ENCODE results near the gene MLH3. TPM values are rescaled to one million over a fixed set of nuclear protein-coding genes. Genes with fewer than 3 reads are reported as not detected.
"Not testable (repeated sequence)": the region's sequence is repeated elsewhere in the genome, so short reads cannot be mapped to it uniquely, and the experiment has no call there.

Gene MLH3
- total and polyA plus RNA-seq, 2 donors (not counting 3 experiments of a cell fraction or from before 2014, with no cell fraction given): 4.8 to 16.5 TPM

DNA sequence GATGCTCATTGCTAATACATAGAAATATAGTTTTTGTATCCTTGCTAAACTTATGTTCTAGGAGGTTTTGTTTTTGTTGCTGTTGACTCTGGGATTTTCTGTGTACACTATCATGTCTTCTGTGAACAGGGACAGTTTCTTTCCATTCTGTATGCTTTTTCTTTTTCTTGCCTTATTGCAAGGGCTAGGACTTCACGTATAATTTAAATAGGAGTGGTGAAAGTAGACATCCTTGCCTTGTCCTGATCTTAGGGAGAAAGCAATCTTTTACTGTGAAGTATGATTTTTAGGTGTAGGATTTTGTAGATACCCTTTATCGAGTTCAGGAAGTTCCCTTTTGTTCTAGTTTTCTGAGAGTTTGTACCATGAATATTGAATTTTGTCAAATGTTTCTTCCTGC is 50.0 kb downstream of the MLH3 start:
- no TSS peak for BruUV-seq (replicated peaks)
- CTCF ChIA-PET: no interaction called here
- DNase-seq (ENCODE audit: low read depth, low spot score) (no peak), FAIRE-seq (no peak)
- no peak overlapping the region for H2AFZ ChIP-seq (ENCODE audit: low read depth, low read length)
- POLR2A ChIA-PET: no interaction called here
- H3K9me3 ChIP-seq (replicated peaks; ENCODE audit: control insufficient read depth, insufficient read depth, low read length): no peaks in the 10 kb centered on the region
- intact Hi-C loops (cut with micrococcal nuclease): loop anchor here (1.0 to 5.0 kb wide), 2 partner anchors 9 to 66 kb away; partner anchors contain the start of gene ZC2HC1C
- dilution Hi-C loops (cut with MboI; ENCODE audit: extremely low pct_ligation_motif_present, low sequenced_read_pairs): no loop called here
- H3K36me3 ChIP-seq (ENCODE audit: control insufficient read depth in 2 of 2, extremely low read depth in 1 of 2, insufficient read depth in 2 of 2, low read length in 2 of 2): peaks cover 3 to 6% of the 10 kb centered on the region in 2 experiments
- H3K4me3 ChIP-seq (replicated peaks in 1 of 3; ENCODE audit: insufficient read depth in 1 of 3, low read depth in 1 of 3, low read length in 3 of 3): no peak overlapping the region
- TF ChIP-seq MYC (IDR thresholded peaks at IDR 0.05; ENCODE audit: low read depth, low read length): no peak
- no peak for TF ChIP-seq GATA2 (IDR thresholded peaks at IDR 0.05; ENCODE audit: insufficient read depth, insufficient read length, low read depth, low read length)
- TF ChIP-seq FOS (IDR thresholded peaks at IDR 0.05; ENCODE audit: borderline replicate concordance, insufficient read depth, low read length): no peak
- TF ChIP-seq POLR2AphosphoS5 (IDR thresholded peaks at IDR 0.05; ENCODE audit: insufficient read depth, low read depth, low read length): no peak
- TF ChIP-seq, protein P1, sequence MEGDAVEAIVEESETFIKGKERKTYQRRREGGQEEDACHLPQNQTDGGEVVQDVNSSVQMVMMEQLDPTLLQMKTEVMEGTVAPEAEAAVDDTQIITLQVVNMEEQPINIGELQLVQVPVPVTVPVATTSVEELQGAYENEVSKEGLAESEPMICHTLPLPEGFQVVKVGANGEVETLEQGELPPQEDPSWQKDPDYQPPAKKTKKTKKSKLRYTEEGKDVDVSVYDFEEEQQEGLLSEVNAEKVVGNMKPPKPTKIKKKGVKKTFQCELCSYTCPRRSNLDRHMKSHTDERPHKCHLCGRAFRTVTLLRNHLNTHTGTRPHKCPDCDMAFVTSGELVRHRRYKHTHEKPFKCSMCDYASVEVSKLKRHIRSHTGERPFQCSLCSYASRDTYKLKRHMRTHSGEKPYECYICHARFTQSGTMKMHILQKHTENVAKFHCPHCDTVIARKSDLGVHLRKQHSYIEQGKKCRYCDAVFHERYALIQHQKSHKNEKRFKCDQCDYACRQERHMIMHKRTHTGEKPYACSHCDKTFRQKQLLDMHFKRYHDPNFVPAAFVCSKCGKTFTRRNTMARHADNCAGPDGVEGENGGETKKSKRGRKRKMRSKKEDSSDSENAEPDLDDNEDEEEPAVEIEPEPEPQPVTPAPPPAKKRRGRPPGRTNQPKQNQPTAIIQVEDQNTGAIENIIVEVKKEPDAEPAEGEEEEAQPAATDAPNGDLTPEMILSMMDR (IDR thresholded peaks at IDR 0.05; ENCODE audit: extremely low read depth in 1 of 2, insufficient read depth in 1 of 2, low read depth in 1 of 2, low read length in 2 of 2): no peak
- TF ChIP-seq JUN (IDR thresholded peaks at IDR 0.05; ENCODE audit: borderline replicate concordance, insufficient read depth, insufficient read length, low read depth): no peak
- TF ChIP-seq, protein P2, sequence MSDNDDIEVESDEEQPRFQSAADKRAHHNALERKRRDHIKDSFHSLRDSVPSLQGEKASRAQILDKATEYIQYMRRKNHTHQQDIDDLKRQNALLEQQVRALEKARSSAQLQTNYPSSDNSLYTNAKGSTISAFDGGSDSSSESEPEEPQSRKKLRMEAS (IDR thresholded peaks at IDR 0.05; ENCODE audit: insufficient read depth, insufficient read length): no peak
- TF ChIP-seq EZH2 (IDR thresholded peaks at IDR 0.05; ENCODE audit: borderline replicate concordance, low read depth, low read length, severe bottlenecking): no peak
- TF ChIP-seq POLR2A (IDR thresholded peaks at IDR 0.05; ENCODE audit: low read depth, low read length): no peak
- H3K4me1 ChIP-seq (ENCODE audit: control insufficient read depth, extremely low read depth, insufficient read depth, low read length): peaks cover 26% of the 10 kb centered on the region
- H3K9ac ChIP-seq (replicated peaks; ENCODE audit: extremely low read depth, insufficient read depth, low read length): no peak overlapping the region
- H4K20me1 ChIP-seq (replicated peaks; ENCODE audit: control insufficient read depth, extremely low read depth, insufficient read depth, low read length): no peaks in the 10 kb centered on the region
- H3K9me1 ChIP-seq (replicated peaks; ENCODE audit: control insufficient read depth, extremely low read depth, insufficient read depth, low read length): no peaks in the 10 kb centered on the region
- H3K79me2 ChIP-seq (ENCODE audit: control insufficient read depth, insufficient read depth, low read length): peaks cover 31% of the 10 kb centered on the region
- H3K27ac ChIP-seq (ENCODE audit: insufficient read depth, low read depth, low read length): no peak overlapping the region
- no peak overlapping the region for H3K4me2 ChIP-seq (ENCODE audit: insufficient read depth, low read length)
- no peaks in the 10 kb centered on the region for H3K27me3 ChIP-seq (ENCODE audit: control insufficient read depth in 2 of 2, insufficient read depth in 2 of 2, low read length in 2 of 2)

- H3K27ac ChIP-seq (ENCODE audit: insufficient read depth, low read depth, low read length); H3K79me2 ChIP-seq (ENCODE audit: control insufficient read depth, insufficient read depth, low read length); H3K4me1 ChIP-seq (ENCODE audit: control insufficient read depth, extremely low read depth, insufficient read depth, low read length); POLR2A ChIA-PET; H3K9me3 ChIP-seq (replicated peaks; ENCODE audit: control insufficient read depth, insufficient read depth, low read length); H4K20me1 ChIP-seq (replicated peaks; ENCODE audit: control insufficient read depth, extremely low read depth, insufficient read depth, low read length); H2AFZ ChIP-seq (ENCODE audit: low read depth, low read length); H3K4me3 ChIP-seq (replicated peaks in 1 of 3; ENCODE audit: insufficient read depth in 1 of 3, low read depth in 1 of 3, low read length in 3 of 3); CTCF ChIA-PET; H3K36me3 ChIP-seq (ENCODE audit: control insufficient read depth in 2 of 2, extremely low read depth in 1 of 2, insufficient read depth in 2 of 2, low read length in 2 of 2); H3K9me1 ChIP-seq (replicated peaks; ENCODE audit: control insufficient read depth, extremely low read depth, insufficient read depth, low read length); H3K9ac ChIP-seq (replicated peaks; ENCODE audit: extremely low read depth, insufficient read depth, low read length); H3K27me3 ChIP-seq (ENCODE audit: control insufficient read depth in 2 of 2, insufficient read depth in 2 of 2, low read length in 2 of 2); DNase-seq (ENCODE audit: low read depth, low spot score); intact Hi-C loops (cut with micrococcal nuclease); H3K4me2 ChIP-seq (ENCODE audit: insufficient read depth, low read length); BruUV-seq (replicated peaks); dilution Hi-C loops (cut with MboI; ENCODE audit: extremely low pct_ligation_motif_present, low sequenced_read_pairs); FAIRE-seq: not testable (repeated sequence)
Measured at GRCh38 chr14:74995781-74996180, 55.5 kb downstream of the MLH3 start.

- H3K4me3 ChIP-seq (replicated peaks in 1 of 3; ENCODE audit: insufficient read depth in 1 of 3, low read depth in 1 of 3, low read length in 3 of 3); H3K4me1 ChIP-seq (ENCODE audit: control insufficient read depth, extremely low read depth, insufficient read depth, low read length); H3K9me1 ChIP-seq (replicated peaks; ENCODE audit: control insufficient read depth, extremely low read depth, insufficient read depth, low read length); H3K36me3 ChIP-seq (ENCODE audit: control insufficient read depth in 2 of 2, extremely low read depth in 1 of 2, insufficient read depth in 2 of 2, low read length in 2 of 2); H3K9me3 ChIP-seq (replicated peaks; ENCODE audit: control insufficient read depth, insufficient read depth, low read length); H2AFZ ChIP-seq (ENCODE audit: low read depth, low read length); intact Hi-C loops (cut with micrococcal nuclease); H4K20me1 ChIP-seq (replicated peaks; ENCODE audit: control insufficient read depth, extremely low read depth, insufficient read depth, low read length); H3K9ac ChIP-seq (replicated peaks; ENCODE audit: extremely low read depth, insufficient read depth, low read length); H3K4me2 ChIP-seq (ENCODE audit: insufficient read depth, low read length); H3K27ac ChIP-seq (ENCODE audit: insufficient read depth, low read depth, low read length); H3K27me3 ChIP-seq (ENCODE audit: control insufficient read depth in 2 of 2, insufficient read depth in 2 of 2, low read length in 2 of 2); BruUV-seq (replicated peaks); H3K79me2 ChIP-seq (ENCODE audit: control insufficient read depth, insufficient read depth, low read length); FAIRE-seq; POLR2A ChIA-PET; dilution Hi-C loops (cut with MboI; ENCODE audit: extremely low pct_ligation_motif_present, low sequenced_read_pairs); CTCF ChIA-PET; DNase-seq (ENCODE audit: low read depth, low spot score): not testable (repeated sequence)
Measured at GRCh38 chr14:74994182-74994581, 57.1 kb downstream of the MLH3 start.

Measured in endothelial cell of umbilical vein (primary cell).